GM12873 (cell line): ENCODE measurements around the gene CEP112.

ENCODE experiments used
- TF ChIP-seq, protein P1 (sequence below): IDR thresholded peaks from 2 replicates; pipeline ENCODE4 v1.5.1; 2012; ENCODE audit warnings: low read depth, mild to moderate bottlenecking, moderate library complexity, low read length, control low read depth; ENCODE audit not compliant: insufficient read depth; ENCODE audit errors: missing control alignments

CEP112 gene

DNA sequence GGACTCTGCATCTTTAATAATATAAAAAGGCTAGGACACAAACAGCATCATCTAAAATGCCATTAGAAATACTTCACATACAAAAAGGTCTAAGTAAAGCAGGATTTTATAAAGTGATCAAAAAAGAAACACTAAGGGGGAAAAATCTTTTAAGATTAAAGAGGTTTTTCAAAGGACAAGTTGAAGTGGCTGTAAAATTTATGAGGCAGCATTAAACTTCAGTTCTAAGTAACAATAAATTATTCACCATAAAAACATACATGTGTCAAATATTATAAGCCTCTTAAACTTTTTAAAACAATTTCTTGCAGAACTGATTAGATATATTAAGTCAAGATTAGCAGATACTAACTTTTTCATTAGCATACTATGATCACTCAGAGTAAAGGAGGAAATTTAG lies 20.8 kb downstream of the CEP112 start:
- TF ChIP-seq, protein P1, sequence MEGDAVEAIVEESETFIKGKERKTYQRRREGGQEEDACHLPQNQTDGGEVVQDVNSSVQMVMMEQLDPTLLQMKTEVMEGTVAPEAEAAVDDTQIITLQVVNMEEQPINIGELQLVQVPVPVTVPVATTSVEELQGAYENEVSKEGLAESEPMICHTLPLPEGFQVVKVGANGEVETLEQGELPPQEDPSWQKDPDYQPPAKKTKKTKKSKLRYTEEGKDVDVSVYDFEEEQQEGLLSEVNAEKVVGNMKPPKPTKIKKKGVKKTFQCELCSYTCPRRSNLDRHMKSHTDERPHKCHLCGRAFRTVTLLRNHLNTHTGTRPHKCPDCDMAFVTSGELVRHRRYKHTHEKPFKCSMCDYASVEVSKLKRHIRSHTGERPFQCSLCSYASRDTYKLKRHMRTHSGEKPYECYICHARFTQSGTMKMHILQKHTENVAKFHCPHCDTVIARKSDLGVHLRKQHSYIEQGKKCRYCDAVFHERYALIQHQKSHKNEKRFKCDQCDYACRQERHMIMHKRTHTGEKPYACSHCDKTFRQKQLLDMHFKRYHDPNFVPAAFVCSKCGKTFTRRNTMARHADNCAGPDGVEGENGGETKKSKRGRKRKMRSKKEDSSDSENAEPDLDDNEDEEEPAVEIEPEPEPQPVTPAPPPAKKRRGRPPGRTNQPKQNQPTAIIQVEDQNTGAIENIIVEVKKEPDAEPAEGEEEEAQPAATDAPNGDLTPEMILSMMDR, result no peak

DNA sequence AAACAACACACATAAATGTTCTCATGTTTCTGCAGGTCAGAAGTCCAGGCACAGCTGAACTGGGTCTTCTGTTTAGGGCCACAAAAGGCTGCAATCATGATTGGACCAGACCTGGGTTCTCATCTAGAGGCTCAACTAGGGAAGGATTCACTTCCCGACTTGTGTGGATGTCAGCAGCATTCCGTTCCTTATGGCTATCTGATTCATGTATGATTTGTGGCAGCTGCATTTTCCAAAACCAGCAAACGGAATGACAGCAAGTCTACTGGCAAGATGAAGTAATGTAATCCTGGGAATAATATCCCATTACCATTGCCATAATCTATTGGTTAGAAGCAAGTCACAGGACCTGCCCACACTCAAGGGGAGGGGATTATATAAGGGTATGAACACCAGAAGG lies 22.1 kb downstream of the CEP112 start:
- TF ChIP-seq, protein P1, result no peak

DNA sequence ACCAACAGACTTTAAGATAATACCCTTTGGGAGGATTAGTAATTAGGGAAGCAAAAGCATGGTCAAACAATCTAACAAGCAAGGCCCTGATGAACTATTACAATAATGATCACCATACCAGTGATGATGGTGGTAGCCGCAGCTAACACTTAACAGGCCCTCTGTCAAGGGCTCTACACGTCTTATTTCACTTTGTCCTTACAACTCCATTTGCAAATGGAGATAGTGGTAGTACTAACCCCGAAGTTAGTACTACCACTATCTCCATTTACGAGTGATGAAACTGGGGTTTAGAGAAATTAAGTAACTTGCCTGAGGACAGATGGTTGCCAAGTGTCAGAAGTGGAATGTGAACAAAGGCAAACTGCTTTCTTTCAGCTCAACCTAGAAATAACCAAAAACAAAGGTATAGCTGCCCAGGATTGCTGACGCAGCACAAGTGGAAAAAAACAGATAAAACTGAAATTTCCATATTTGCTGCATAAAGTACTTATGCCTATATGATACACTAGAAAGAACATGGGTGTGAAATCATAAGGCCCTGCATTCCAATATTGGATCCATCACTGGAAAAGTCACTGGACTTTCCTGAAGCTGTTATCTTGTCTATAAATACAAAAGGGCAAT lies 24.6 kb downstream of the CEP112 start:
- TF ChIP-seq, protein P1, result no peak

DNA sequence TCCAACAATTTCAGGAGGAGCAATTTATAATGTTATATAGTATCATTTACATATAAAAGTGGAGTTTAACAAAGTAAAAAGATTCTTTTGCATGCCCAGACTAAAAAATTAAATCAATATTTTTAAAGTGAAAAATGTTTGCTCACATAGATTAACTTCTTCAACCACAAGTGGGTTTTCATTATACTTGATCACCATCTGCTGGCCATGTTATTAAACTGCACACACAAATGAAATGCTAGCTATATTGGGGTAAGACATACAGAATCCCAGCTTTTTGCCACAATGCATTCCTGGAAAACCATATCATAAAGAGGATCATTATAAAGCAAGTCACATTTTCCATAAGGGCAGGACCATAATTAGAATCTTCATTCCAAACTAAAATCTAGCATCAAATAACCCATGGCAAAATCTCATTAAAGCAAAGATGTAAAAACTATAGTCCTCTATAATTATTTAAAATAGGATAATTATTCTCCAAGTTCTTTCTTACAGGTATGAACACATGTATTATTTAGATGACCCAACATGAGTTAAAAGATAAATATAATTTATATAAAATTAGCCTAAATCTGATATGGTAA lies 26.3 kb downstream of the CEP112 start:
- TF ChIP-seq, protein P1, result peak; percentile 58

DNA sequence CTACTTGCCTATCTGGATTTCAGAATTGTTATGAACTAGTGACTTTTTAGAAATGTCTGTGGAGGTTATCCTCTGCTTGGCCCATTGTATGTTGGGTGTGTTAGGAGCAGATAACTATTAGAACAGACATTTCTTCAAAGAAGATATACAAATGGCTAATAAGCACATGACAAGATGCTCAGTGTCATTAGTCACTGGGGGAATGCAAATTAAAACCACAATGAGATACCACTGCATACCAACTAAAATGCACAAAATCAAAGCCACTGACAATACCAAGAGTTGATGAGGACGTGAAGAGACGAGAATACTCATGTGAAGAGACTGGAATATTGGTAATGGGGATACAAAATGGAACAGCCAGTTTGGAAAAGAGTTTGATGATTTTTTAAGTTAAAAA lies 39.2 kb downstream of the CEP112 start:
- TF ChIP-seq, protein P1, result no peak

DNA sequence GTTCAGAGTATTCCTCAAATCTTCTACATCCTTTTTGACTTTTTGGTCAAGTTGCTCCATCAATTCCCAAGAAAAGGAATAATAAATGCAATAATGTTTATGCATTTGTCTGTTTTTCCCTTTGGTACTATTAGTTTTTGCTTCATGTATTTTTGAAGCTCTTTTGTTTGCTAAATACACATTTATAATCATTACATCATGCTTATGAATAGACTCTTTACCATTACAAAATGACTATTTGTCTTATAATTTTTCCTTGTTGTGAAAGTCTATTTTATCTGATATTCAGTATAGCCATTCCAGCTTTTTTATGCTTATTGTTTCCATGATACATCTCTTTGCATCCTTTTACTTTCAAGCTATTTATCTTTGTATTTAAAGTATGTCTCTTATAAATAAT lies 41.2 kb downstream of the CEP112 start:
- TF ChIP-seq, protein P1, result no peak

DNA sequence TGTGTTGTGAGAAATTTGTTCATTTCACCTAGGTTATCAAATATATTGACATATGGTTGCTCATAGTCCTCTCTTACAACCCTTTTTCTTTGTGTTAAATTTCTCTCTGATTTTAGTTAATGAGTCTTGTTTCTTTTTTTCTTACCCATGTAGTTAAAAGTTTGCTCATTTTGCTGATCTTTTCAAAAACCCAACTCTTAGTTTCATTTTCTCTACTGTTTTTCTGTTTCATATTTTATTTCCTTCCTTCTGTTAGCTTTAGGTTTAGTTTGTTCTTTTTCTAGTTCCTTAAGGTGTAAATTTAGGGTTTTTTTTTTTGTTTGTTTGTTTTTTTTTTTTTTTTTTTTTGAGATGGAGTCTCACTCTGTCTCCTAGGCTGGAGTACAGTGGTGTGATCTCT lies 42.4 kb downstream of the CEP112 start:
- TF ChIP-seq, protein P1, result no peak
